OCI-LY7 (cell line): ENCODE measurements around the gene DDX39B.

ENCODE experiments used
- CTCF ChIP-seq: fragments of 200-600 bp; sonication (generic); conservative IDR thresholded peaks from 2 replicates; pipeline ENCODE4 v1.5.1; 2014; ENCODE audit warnings: mild to moderate bottlenecking, antibody characterized with exemption, low read length, moderate library complexity, mixed read lengths
- EZH2phosphoT487 ChIP-seq: fragments of 200-600 bp; sonication (generic); IDR thresholded peaks from 2 replicates; pipeline ENCODE4 v1.6.1; 2018; ENCODE audit warnings: low read depth, borderline replicate concordance, mild to moderate bottlenecking, mixed run types, antibody characterized with exemption, low read length, moderate library complexity, mixed read lengths

DNA sequence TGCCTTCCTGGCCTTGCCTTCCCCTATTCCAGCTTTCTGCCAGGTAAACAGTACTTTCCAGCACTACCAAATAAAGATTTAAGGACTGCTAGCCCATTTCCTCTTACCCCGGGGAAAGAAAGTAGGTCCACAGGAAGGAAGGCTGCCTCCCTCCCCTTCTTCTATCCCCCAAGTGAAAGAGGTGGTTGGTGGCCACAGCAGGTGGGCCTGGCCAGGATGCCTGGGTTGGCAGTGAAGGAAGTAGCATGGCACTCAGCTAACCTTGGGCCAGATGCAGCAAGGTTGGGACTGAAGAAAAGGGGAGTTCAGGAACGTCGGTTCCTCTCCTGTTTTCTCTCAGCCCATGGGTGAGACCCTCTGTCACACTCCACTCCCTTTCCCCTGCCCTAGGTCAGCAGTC lies 14.5 kb upstream of the DDX39B start:
- no peak for TF ChIP-seq CTCF
- no peak for TF ChIP-seq EZH2phosphoT487
